ENCODE results near the gene ARHGEF11.
"Not testable (repeated sequence)": the region's sequence is repeated elsewhere in the genome, so short reads cannot be mapped to it uniquely, and the experiment has no call there.

- TF ChIP-seq POLR2A (IDR thresholded peaks at IDR 0.05; ENCODE audit: extremely low read depth, insufficient read length); MYC (IDR thresholded peaks at IDR 0.05; ENCODE audit: low read depth, low read length): not testable (repeated sequence)
Measured at GRCh38 chr1:157059241-157059640, 13.7 kb upstream of the ARHGEF11 start.

Measured in NB4 (cell line).